NCI-H524 treated with DMSO at 0.1 percent for 48 hours (cell line): ENCODE results near the gene RPP21.

ENCODE experiments used
- DNase-seq: peaks from one replicate; lab custom pipeline; 2025; lab: John Stamatoyannopoulos, UW

Gene RPP21

GRCh38 chr6:30380464-30380863 lies 35.5 kb downstream of the RPP21 start:
- no peak for DNase-seq

GRCh38 chr6:30386166-30386565 lies 41.2 kb downstream of the RPP21 start:
- DNase-seq: no peak

GRCh38 chr6:30391240-30391639 lies 46.3 kb downstream of the RPP21 start:
- DNase-seq: no peak

GRCh38 chr6:30394139-30394538 lies 49.2 kb downstream of the RPP21 start:
- no peak for DNase-seq
